Trophoblast cell (in vitro differentiated cells and primary cell): ENCODE results near the gene C3orf52.

Source experiments
- DNase-seq, 2 donors: peaks; one replicate each; pipeline ENCODE4 v3.0.0-alpha.2; 2016
- H2AFZ ChIP-seq: 2 replicates; pipeline ENCODE4 v1.6.1; 2013; ENCODE audit warnings: low read length, moderate library complexity, mild to moderate bottlenecking; ENCODE audit not compliant: insufficient read depth, poor library complexity
- H2AK5ac ChIP-seq: 2 replicates; pipeline ENCODE4 v1.6.1; 2013; ENCODE audit warnings: mild to moderate bottlenecking, low read length
- H2BK120ac ChIP-seq: 2 replicates; pipeline ENCODE4 v1.6.1; 2013; ENCODE audit warnings: low read length, mild to moderate bottlenecking, moderate library complexity; ENCODE audit not compliant: insufficient read depth, poor library complexity
- H2BK12ac ChIP-seq: 2 replicates; pipeline ENCODE4 v1.6.1; 2013; ENCODE audit warnings: mild to moderate bottlenecking, low read length, moderate library complexity
- H2BK5ac ChIP-seq: 2 replicates; pipeline ENCODE4 v1.6.1; 2013; ENCODE audit warnings: low read length, low read depth, moderate library complexity, mild to moderate bottlenecking; ENCODE audit not compliant: poor library complexity
- H3K14ac ChIP-seq: 2 replicates; pipeline ENCODE4 v1.6.1; 2013; ENCODE audit warnings: mild to moderate bottlenecking, low read length
- H3K18ac ChIP-seq: 2 replicates; pipeline ENCODE4 v1.6.1; 2013; ENCODE audit warnings: mild to moderate bottlenecking, low read length
- H3K23ac ChIP-seq: 2 replicates; pipeline ENCODE4 v1.6.1; 2013; ENCODE audit warnings: low read length
- H3K27ac ChIP-seq: 2 replicates; pipeline ENCODE4 v1.5.1; 2013; ENCODE audit warnings: low read depth, mild to moderate bottlenecking, inconsistent platforms, low read length, moderate library complexity
- H3K27me3 ChIP-seq: 2 replicates; pipeline ENCODE4 v1.6.1; 2013; ENCODE audit warnings: inconsistent platforms, mild to moderate bottlenecking, low read length, moderate library complexity; ENCODE audit not compliant: insufficient read depth
- H3K36me3 ChIP-seq, 2 experiments: 1 replicate in 1 of 2; 2 replicates in 1 of 2; pipeline ENCODE4 v1.6.1; 2013; ENCODE audit warnings: low read length in 2 of 2, mild to moderate bottlenecking in 2 of 2, moderate library complexity in 1 of 2; ENCODE audit not compliant: insufficient read depth in 2 of 2, control insufficient read depth in 1 of 2
- H3K4ac ChIP-seq: 2 replicates; pipeline ENCODE4 v1.6.1; 2013; ENCODE audit warnings: low read depth, mild to moderate bottlenecking, low read length, moderate library complexity
- H3K4me1 ChIP-seq, 2 experiments: 1 replicate in 1 of 2; 2 replicates in 1 of 2; pipeline ENCODE4 v1.6.1; 2013; ENCODE audit warnings: low read length in 2 of 2, mild to moderate bottlenecking in 2 of 2, moderate library complexity in 1 of 2; ENCODE audit not compliant: insufficient read depth in 2 of 2, control insufficient read depth in 1 of 2
- H3K4me2 ChIP-seq: 2 replicates; pipeline ENCODE4 v1.6.1; 2013; ENCODE audit warnings: inconsistent platforms, mild to moderate bottlenecking, low read length, moderate library complexity
- H3K4me3 ChIP-seq: 2 replicates; pipeline ENCODE4 v1.5.1; 2013; ENCODE audit warnings: mild to moderate bottlenecking, low read depth, low read length, inconsistent platforms
- H3K79me1 ChIP-seq: one replicate; pipeline ENCODE4 v1.6.1; 2013; ENCODE audit warnings: low read length
- H3K79me2 ChIP-seq: 2 replicates; pipeline ENCODE4 v1.6.1; 2013; ENCODE audit warnings: low read length, mild to moderate bottlenecking; ENCODE audit not compliant: control insufficient read depth, insufficient read depth, poor library complexity
- H3K9ac ChIP-seq: 2 replicates; pipeline ENCODE4 v1.6.1; 2013; ENCODE audit warnings: mild to moderate bottlenecking, low read length
- H3K9me3 ChIP-seq: 2 replicates; pipeline ENCODE4 v1.6.1; 2013; ENCODE audit warnings: low read depth, mild to moderate bottlenecking, control low read depth, inconsistent platforms, low read length; ENCODE audit not compliant: insufficient read depth
- H4K12ac ChIP-seq: 2 replicates; pipeline ENCODE4 v1.6.1; 2013; ENCODE audit warnings: low read depth, mild to moderate bottlenecking, low read length, moderate library complexity
- H4K8ac ChIP-seq: 2 replicates; pipeline ENCODE4 v1.6.1; 2013; ENCODE audit warnings: low read depth, mild to moderate bottlenecking, low read length, moderate library complexity
- H4K91ac ChIP-seq: one replicate; pipeline ENCODE4 v1.6.1; 2013; ENCODE audit warnings: low read depth, mild to moderate bottlenecking, low read length, moderate library complexity
- WGBS: extraction: QIAGEN DNeasy Blood & Tissue Kit; methylation state at CpG from one replicate; pipeline ENCODE4 v1.1.7; 2013; ENCODE audit warnings: missing lambda C conversion rate; ENCODE audit not compliant: insufficient read length, insufficient coverage; ENCODE audit errors: extremely low coverage; 5-methylcytosine and 5-hydroxymethylcytosine counted together

The C3orf52 gene

GRCh38 chr3:112048911-112049310 is 37.3 kb upstream of the C3orf52 start:
- no peak overlapping the region for H4K12ac ChIP-seq
- H3K9me3 ChIP-seq = no peaks in the 10 kb centered on the region
- no CpG with 5 or more reads among the region's 8 CpGs for WGBS

GRCh38 chr3:112053229-112053628 is 33.0 kb upstream of the C3orf52 start:
- Histone ChIP-seq H4K12ac (no peak overlapping the region), H3K27ac (no peak overlapping the region)
- WGBS = no CpG with 5 or more reads among the region's 1 CpG

More at GRCh38 chr3:112048911-112049310, 37.3 kb upstream of the C3orf52 start:
- no peak for DNase-seq
- Histone ChIP-seq H3K27ac (no peak overlapping the region), H4K91ac (no peak overlapping the region), H3K36me3 (no peaks in the 10 kb centered on the region), H3K14ac (no peak overlapping the region), H4K8ac (no peak overlapping the region), H3K4me2 (no peak overlapping the region), H2BK120ac (no peak overlapping the region), H2BK5ac (no peak overlapping the region), H3K4ac (no peak overlapping the region), H3K18ac (no peak overlapping the region), H3K4me3 (no peak overlapping the region), H3K79me1 (no peaks in the 10 kb centered on the region), H3K4me1 (no peaks in the 10 kb centered on the region), H3K9ac (no peak overlapping the region), H3K23ac (no peak overlapping the region), H2BK12ac (no peak overlapping the region), H2AK5ac (no peak overlapping the region), H3K79me2 (no peaks in the 10 kb centered on the region), H3K27me3 (no peaks in the 10 kb centered on the region), H2AFZ (no peak overlapping the region)

GRCh38 chr3:112056451-112056929 is 29.7 kb upstream of the C3orf52 start:
- no peak overlapping the region for H3K4ac ChIP-seq

More at GRCh38 chr3:112053229-112053628, 33.0 kb upstream of the C3orf52 start:
- H3K4ac ChIP-seq = no peak overlapping the region
- no peak overlapping the region for H3K18ac ChIP-seq
- H3K14ac ChIP-seq = no peak overlapping the region
- no peaks in the 10 kb centered on the region for H3K9me3 ChIP-seq
- no peak overlapping the region for H4K8ac ChIP-seq
- no peaks in the 10 kb centered on the region for H3K79me2 ChIP-seq
- no peak overlapping the region for H2BK5ac ChIP-seq
- no peak overlapping the region for H3K4me3 ChIP-seq
- no peak overlapping the region for H3K9ac ChIP-seq
- no peak overlapping the region for H2BK120ac ChIP-seq
- H2BK12ac ChIP-seq = no peak overlapping the region
- no peak overlapping the region for H2AFZ ChIP-seq
- no peak for DNase-seq
- H3K79me1 ChIP-seq = no peaks in the 10 kb centered on the region
- H3K4me2 ChIP-seq = no peak overlapping the region
- no peak overlapping the region for H2AK5ac ChIP-seq
- H4K91ac ChIP-seq = no peak overlapping the region
- no peak overlapping the region for H3K23ac ChIP-seq
- no peaks in the 10 kb centered on the region for H3K27me3 ChIP-seq
- no peaks in the 10 kb centered on the region for H3K4me1 ChIP-seq
- H3K36me3 ChIP-seq = no peaks in the 10 kb centered on the region

GRCh38 chr3:112059497-112059896 is 26.7 kb upstream of the C3orf52 start:
- H3K4me3 ChIP-seq = no peak overlapping the region
- H3K4me2 ChIP-seq = no peak overlapping the region
- H3K23ac ChIP-seq = no peak overlapping the region
- H4K91ac ChIP-seq = no peak overlapping the region
- H4K12ac ChIP-seq = no peak overlapping the region
- no peaks in the 10 kb centered on the region for H3K9me3 ChIP-seq
- no peak overlapping the region for H3K18ac ChIP-seq
- no CpG with 5 or more reads among the region's 1 CpG for WGBS
- no peaks in the 10 kb centered on the region for H3K36me3 ChIP-seq
- H3K27me3 ChIP-seq = no peaks in the 10 kb centered on the region
- no peaks in the 10 kb centered on the region for H3K79me1 ChIP-seq
- no peak overlapping the region for H2AK5ac ChIP-seq
- no peak overlapping the region for H3K4ac ChIP-seq
- H3K14ac ChIP-seq = no peak overlapping the region
- H4K8ac ChIP-seq = no peak overlapping the region
- no peak overlapping the region for H2BK120ac ChIP-seq
- peaks cover 0 to 2% of the 10 kb centered on the region in 2 experiments for H3K4me1 ChIP-seq
- DNase-seq = peak in 1 of 2 donors; percentile 64
- H2AFZ ChIP-seq = no peak overlapping the region
- no peaks in the 10 kb centered on the region for H3K79me2 ChIP-seq
- no peak overlapping the region for H2BK12ac ChIP-seq
- H2BK5ac ChIP-seq = no peak overlapping the region
- H3K9ac ChIP-seq = no peak overlapping the region
- no peak overlapping the region for H3K27ac ChIP-seq

More at GRCh38 chr3:112056451-112056929, 29.7 kb upstream of the C3orf52 start:
- no peak overlapping the region for H3K23ac ChIP-seq
- H2BK5ac ChIP-seq = no peak overlapping the region
- H3K27ac ChIP-seq = no peak overlapping the region
- no peak overlapping the region for H4K91ac ChIP-seq
- WGBS = no CpG with 5 or more reads among the region's 6 CpGs
- no peaks in the 10 kb centered on the region for H3K79me1 ChIP-seq
- H4K8ac ChIP-seq = no peak overlapping the region
- peaks cover 0 to 2% of the 10 kb centered on the region in 2 experiments for H3K4me1 ChIP-seq
- no peak overlapping the region for H3K4me2 ChIP-seq
- no peak overlapping the region for H3K18ac ChIP-seq
- H2AK5ac ChIP-seq = no peak overlapping the region
- H3K36me3 ChIP-seq = no peaks in the 10 kb centered on the region
- H3K9ac ChIP-seq = no peak overlapping the region
- H3K79me2 ChIP-seq = no peaks in the 10 kb centered on the region
- DNase-seq = no peak
- no peak overlapping the region for H3K4me3 ChIP-seq
- H4K12ac ChIP-seq = no peak overlapping the region
- no peak overlapping the region for H2BK120ac ChIP-seq
- H2BK12ac ChIP-seq = no peak overlapping the region
- H2AFZ ChIP-seq = no peak overlapping the region
- H3K27me3 ChIP-seq = no peaks in the 10 kb centered on the region
- H3K9me3 ChIP-seq = no peaks in the 10 kb centered on the region
- H3K14ac ChIP-seq = no peak overlapping the region
